Activated CD8-positive, alpha-beta T cell treated with anti-CD3 and anti-CD28 coated beads for 36 hours (primary cell): ENCODE results near the gene TUBGCP3. TPM values are rescaled to one million over a fixed set of nuclear protein-coding genes. Genes with fewer than 3 reads are reported as not detected.

ENCODE experiments used
- ATAC-seq: fragments of 200-7000 bp; cut with Tn5 transposase; one replicate; pipeline ENCODE4 v1.10.0; 2021; ENCODE audit warnings: mild to moderate bottlenecking, moderate library complexity
- CTCF ChIA-PET: fragments of 350-600 bp; sonication (Branson Sonifier 250); formaldehyde crosslinking; loops from one replicate; lab custom pipeline; 2021; ENCODE audit warnings: antibody characterized with exemption; lab: Charles Lee
- POLR2A ChIA-PET: fragments of 350-600 bp; sonication (Branson Sonifier 250); formaldehyde crosslinking; loops from one replicate; lab custom pipeline; 2021; ENCODE audit warnings: antibody characterized with exemption; lab: Charles Lee
- DNase-seq: peaks from one replicate; pipeline ENCODE4 v3.0.0-alpha.2; 2020
- H3K27ac Mint-ChIP-seq: one replicate; pipeline ENCODE4 v1.8.0; 2021; ENCODE audit warnings: mild to moderate bottlenecking, mixed read lengths
- H3K27me3 Mint-ChIP-seq: one replicate; pipeline ENCODE4 v1.8.0; 2021; ENCODE audit warnings: mixed read lengths
- H3K36me3 Mint-ChIP-seq: one replicate; pipeline ENCODE4 v1.8.0; 2021; ENCODE audit warnings: low read depth, mixed read lengths
- H3K4me1 Mint-ChIP-seq: one replicate; pipeline ENCODE4 v1.8.0; 2021; ENCODE audit warnings: low read depth, mixed read lengths
- H3K4me3 Mint-ChIP-seq: one replicate; pipeline ENCODE4 v1.8.0; 2021; ENCODE audit warnings: mild to moderate bottlenecking, moderate library complexity, mixed read lengths
- H3K9me3 Mint-ChIP-seq: one replicate; pipeline ENCODE4 v1.8.0; 2021; ENCODE audit warnings: mixed read lengths
- intact Hi-C: fragments of 100-400 bp; cut with micrococcal nuclease; formaldehyde crosslinking; loops from one replicate; pipeline ENCODE4 v1.10.0; 2022
- total RNA-seq, 2 experiments: library from RNA; stranded (reverse); gene quantifications; one replicate each; pipeline ENCODE4 v1.2.3, GENCODE V29; 2021
- TF ChIP-seq, protein P1 (sequence below): fragments of 200-600 bp; IDR thresholded peaks from one replicate; pipeline ENCODE4 v1.8.0; 2022; ENCODE audit warnings: antibody characterized with exemption, mild to moderate bottlenecking

TUBGCP3 gene
- total RNA-seq, 2 experiments from 2014 or later: 51.6 to 57.1 TPM

DNA sequence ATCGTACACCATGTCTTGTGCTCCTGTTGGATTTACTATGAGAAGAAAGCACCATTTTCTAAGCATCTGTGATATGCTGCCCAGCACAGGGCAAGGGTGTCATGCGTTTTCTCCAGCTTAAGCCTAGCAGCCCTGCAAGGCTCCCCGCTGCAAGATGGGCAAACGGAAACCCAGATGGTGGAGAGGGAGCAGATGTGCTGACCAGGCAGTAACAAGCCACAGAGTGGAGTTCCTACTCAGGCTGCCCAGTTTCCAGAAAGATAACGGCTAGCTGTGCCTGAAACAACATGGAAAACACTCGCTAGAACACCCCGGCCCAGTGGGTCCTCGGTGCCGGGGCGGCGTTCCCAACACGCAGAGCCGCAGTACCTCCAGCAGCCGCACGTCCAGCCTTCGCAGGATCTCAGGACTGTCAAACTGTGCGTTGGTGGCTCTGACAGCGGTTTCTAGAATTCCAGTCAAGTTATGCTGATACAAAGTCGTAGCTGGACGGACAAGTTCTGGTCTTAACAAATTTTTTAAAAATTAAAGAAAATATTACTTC, 68.4 kb downstream of the TUBGCP3 start:
- TF ChIP-seq, protein P1, sequence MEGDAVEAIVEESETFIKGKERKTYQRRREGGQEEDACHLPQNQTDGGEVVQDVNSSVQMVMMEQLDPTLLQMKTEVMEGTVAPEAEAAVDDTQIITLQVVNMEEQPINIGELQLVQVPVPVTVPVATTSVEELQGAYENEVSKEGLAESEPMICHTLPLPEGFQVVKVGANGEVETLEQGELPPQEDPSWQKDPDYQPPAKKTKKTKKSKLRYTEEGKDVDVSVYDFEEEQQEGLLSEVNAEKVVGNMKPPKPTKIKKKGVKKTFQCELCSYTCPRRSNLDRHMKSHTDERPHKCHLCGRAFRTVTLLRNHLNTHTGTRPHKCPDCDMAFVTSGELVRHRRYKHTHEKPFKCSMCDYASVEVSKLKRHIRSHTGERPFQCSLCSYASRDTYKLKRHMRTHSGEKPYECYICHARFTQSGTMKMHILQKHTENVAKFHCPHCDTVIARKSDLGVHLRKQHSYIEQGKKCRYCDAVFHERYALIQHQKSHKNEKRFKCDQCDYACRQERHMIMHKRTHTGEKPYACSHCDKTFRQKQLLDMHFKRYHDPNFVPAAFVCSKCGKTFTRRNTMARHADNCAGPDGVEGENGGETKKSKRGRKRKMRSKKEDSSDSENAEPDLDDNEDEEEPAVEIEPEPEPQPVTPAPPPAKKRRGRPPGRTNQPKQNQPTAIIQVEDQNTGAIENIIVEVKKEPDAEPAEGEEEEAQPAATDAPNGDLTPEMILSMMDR: no peak
- CTCF ChIA-PET: interaction anchor here (1.4 to 1.5 kb wide), 2 partner anchors 10 to 86 kb away, joined by 4 to 5 read pairs; no protein-coding TSS in a partner anchor
- H3K4me3 Mint-ChIP-seq: no peak overlapping the region
- H3K4me1 Mint-ChIP-seq: no peaks in the 10 kb centered on the region
- no peaks in the 10 kb centered on the region for H3K27me3 Mint-ChIP-seq
- POLR2A ChIA-PET: interaction anchor here (0.7 kb wide), 1 partner anchor 19 kb away, joined by 4 read pairs; no protein-coding TSS in a partner anchor
- no peak for ATAC-seq
- H3K36me3 Mint-ChIP-seq: peaks cover 10% of the 10 kb centered on the region
- no peak overlapping the region for H3K27ac Mint-ChIP-seq
- no peaks in the 10 kb centered on the region for H3K9me3 Mint-ChIP-seq
- intact Hi-C loops: no loop called here
- DNase-seq: no peak

DNA sequence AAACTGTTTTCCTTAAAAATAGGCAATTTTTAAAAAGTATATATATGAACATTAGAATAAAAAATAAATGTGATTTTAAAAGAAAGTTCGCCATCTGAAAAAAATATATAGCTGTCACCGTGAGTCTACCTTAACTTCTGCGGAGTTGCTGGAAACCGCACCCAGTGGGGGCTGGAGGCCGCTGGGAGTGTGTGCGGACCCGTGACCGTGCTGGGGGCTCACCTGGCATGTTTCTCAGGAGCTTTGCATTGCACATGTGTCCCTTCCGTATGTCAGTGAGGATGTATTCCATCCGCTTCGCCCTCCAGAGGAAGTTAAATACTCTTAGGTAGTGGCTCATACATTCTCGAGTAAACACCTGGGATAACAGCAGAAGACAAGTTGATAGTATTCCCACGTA, 71.7 kb downstream of the TUBGCP3 start:
- ATAC-seq (no peak), DNase-seq (no peak)
- H3K4me1 Mint-ChIP-seq: peaks cover 5% of the 10 kb centered on the region
- no peaks in the 10 kb centered on the region for H3K9me3 Mint-ChIP-seq
- H3K4me3 Mint-ChIP-seq: no peak overlapping the region
- intact Hi-C loops: no loop called here
- ChIA-PET CTCF (interaction anchor here (1.5 kb wide), 1 partner anchor 65 kb away, joined by 3 read pairs; no protein-coding TSS in a partner anchor), POLR2A (no interaction called here)
- H3K27ac Mint-ChIP-seq: no peak overlapping the region
- TF ChIP-seq, protein P1: no peak
- no peaks in the 10 kb centered on the region for H3K27me3 Mint-ChIP-seq
- peaks cover 10% of the 10 kb centered on the region for H3K36me3 Mint-ChIP-seq

DNA sequence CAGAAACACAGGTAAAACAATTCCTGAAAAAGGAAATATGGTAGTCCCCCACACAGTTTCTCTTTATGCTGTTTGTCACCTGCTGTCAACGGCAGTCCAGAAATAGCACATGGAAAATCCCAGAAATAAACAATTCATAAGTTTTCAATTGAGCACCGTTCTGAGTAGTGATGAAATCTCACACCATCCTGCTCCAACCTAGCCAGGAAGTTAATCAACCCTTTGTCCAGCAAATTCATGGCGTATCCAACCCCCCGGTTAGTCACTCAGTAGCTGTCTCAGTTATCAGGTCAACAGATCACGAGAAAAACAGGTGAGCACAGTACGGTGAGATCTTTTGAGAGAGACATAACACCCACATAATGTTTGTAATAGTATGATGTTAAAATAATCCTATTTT, 74.2 kb downstream of the TUBGCP3 start:
- intact Hi-C loops: no loop called here
- no peaks in the 10 kb centered on the region for H3K27me3 Mint-ChIP-seq
- H3K4me3 Mint-ChIP-seq: no peak overlapping the region
- ChIA-PET CTCF (interaction anchor here (1.2 kb wide), 1 partner anchor 93 kb away, joined by 4 read pairs; no protein-coding TSS in a partner anchor), POLR2A (no interaction called here)
- TF ChIP-seq, protein P1: no peak
- no peaks in the 10 kb centered on the region for H3K9me3 Mint-ChIP-seq
- ATAC-seq (no peak), DNase-seq (no peak)
- H3K4me1 Mint-ChIP-seq: peaks cover 11% of the 10 kb centered on the region
- H3K27ac Mint-ChIP-seq: no peak overlapping the region
- peaks cover 6% of the 10 kb centered on the region for H3K36me3 Mint-ChIP-seq

DNA sequence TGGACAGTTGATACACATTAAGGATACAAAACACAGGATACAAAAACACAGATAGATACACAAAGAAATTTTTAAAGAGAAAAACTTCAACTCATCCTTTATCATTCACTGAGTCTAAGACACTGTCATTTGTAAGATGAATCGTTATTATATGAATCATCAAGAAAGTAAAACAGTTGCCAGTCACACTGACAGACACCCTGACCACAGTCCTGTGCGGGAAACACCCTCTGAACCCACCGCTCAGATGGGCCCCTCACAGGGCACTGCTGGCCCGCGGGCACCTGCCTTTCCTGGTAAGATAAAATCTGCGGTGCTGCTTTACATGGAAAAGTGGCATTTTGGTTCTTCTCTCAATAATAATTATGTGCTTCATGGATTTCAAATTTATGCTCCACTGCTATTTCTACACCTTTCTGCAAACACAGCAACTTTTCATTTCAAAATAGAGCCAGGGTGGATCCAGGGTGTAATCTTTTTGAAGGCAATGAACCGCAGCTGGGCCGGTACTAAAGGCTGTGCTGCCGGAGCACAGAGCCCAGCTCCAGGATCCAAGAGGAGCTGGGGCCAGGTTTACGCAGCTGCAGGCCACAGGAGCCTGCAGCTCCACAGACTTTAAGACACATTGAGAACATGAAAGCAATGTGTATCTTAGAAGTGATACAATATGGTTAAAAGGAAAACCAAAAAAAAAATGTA, 76.8 kb downstream of the TUBGCP3 start:
- intact Hi-C loops: no loop called here
- Mint-ChIP-seq H3K27ac (no peak overlapping the region), H3K4me3 (no peak overlapping the region), H3K36me3 (peaks cover 20% of the 10 kb centered on the region), H3K27me3 (no peaks in the 10 kb centered on the region), H3K4me1 (peaks cover 11% of the 10 kb centered on the region), H3K9me3 (no peaks in the 10 kb centered on the region)
- TF ChIP-seq, protein P1: no peak
- ATAC-seq: peak; percentile 77
- CTCF ChIA-PET: interaction anchor here (1.0 to 2.4 kb wide), 3 partner anchors 32 to 95 kb away, joined by 3 to 9 read pairs (median 4); no protein-coding TSS in a partner anchor
- peak; percentile 36 for DNase-seq
- POLR2A ChIA-PET: interaction anchor here (1.5 kb wide), 1 partner anchor 12 kb away, joined by 3 read pairs; no protein-coding TSS in a partner anchor
